IMR-90 (cell line): ENCODE results near the gene MUC6. TPM values are rescaled to one million over a fixed set of nuclear protein-coding genes. Genes with fewer than 3 reads are reported as not detected.

Source experiments
- ATAC-seq: fragments of 200-7000 bp; cut with Tn5 transposase; 2 replicates; pipeline ENCODE4 v1.9.1; 2020; ENCODE audit warnings: low read depth, mild to moderate bottlenecking, moderate library complexity
- BruUV-seq: library from RNA; stranded (reverse); fragments of 400-500 nt; replicated peaks from 2 replicates; lab custom pipeline; 2021; lab: Mats Ljungman, UMichigan
- CTCF ChIA-PET: fragments of 300-600 bp; formaldehyde crosslinking; extraction: SDS; loops from one replicate; lab custom pipeline; 2021; ENCODE audit warnings: antibody characterized with exemption; lab: Yijun Ruan, JAX
- POLR2A ChIA-PET: fragments of 300-600 bp; sonication (Branson Sonifier 250); formaldehyde crosslinking; loops from one replicate; lab custom pipeline; 2022; ENCODE audit warnings: antibody characterized with exemption; ENCODE audit not compliant: unreplicated experiment; lab: Charles Lee
- DNase-seq: peaks from one replicate; pipeline ENCODE4 v3.0.0; 2013
- H2AFZ ChIP-seq: replicated peaks from 2 replicates; pipeline ENCODE3; 2013; ENCODE audit warnings: low read length, mild to moderate bottlenecking; ENCODE audit not compliant: poor library complexity
- H2AK5ac ChIP-seq: 2 replicates; pipeline ENCODE4 v1.6.1; 2013; ENCODE audit warnings: low read depth, low read length, inconsistent platforms
- H2AK9ac ChIP-seq: replicated peaks from 2 replicates; pipeline ENCODE3; 2013; ENCODE audit warnings: mild to moderate bottlenecking, low read depth, low read length, moderate library complexity; ENCODE audit not compliant: poor library complexity
- H2BK120ac ChIP-seq: 2 replicates; pipeline ENCODE4 v1.6.1; 2013; ENCODE audit warnings: low read depth, low read length, inconsistent platforms
- H2BK15ac ChIP-seq: 3 replicates; pipeline ENCODE4 v1.6.1; 2013; ENCODE audit warnings: low read depth, low read length, inconsistent platforms
- H2BK20ac ChIP-seq: 2 replicates; pipeline ENCODE4 v1.6.1; 2013; ENCODE audit warnings: low read depth, mild to moderate bottlenecking, inconsistent platforms, low read length, moderate library complexity
- H2BK5ac ChIP-seq: 2 replicates; pipeline ENCODE4 v1.6.1; 2013; ENCODE audit warnings: mild to moderate bottlenecking, low read depth, low read length, inconsistent platforms; ENCODE audit not compliant: poor library complexity, severe bottlenecking
- H3K14ac ChIP-seq: replicated peaks from 2 replicates; pipeline ENCODE4 v1.6.1; 2013; ENCODE audit warnings: low read depth, low read length, inconsistent platforms
- H3K18ac ChIP-seq: 2 replicates; pipeline ENCODE4 v1.6.1; 2013; ENCODE audit warnings: low read depth, low read length, control low read depth
- H3K23ac ChIP-seq: 2 replicates; pipeline ENCODE4 v1.6.1; 2013; ENCODE audit warnings: low read depth, low read length, inconsistent platforms
- H3K27ac ChIP-seq: 2 replicates; pipeline ENCODE4 v1.5.1; 2013; ENCODE audit warnings: mild to moderate bottlenecking, control low read depth, low read length; ENCODE audit not compliant: insufficient read depth
- H3K27me3 ChIP-seq: 2 replicates; pipeline ENCODE4 v1.6.1; 2013; ENCODE audit warnings: low read length; ENCODE audit not compliant: control insufficient read depth, insufficient read depth
- H3K36me3 ChIP-seq: 2 replicates; pipeline ENCODE4 v1.6.1; 2013; ENCODE audit warnings: low read length, mixed read lengths; ENCODE audit not compliant: control insufficient read depth, insufficient read depth
- H3K4ac ChIP-seq: 2 replicates; pipeline ENCODE4 v1.6.1; 2013; ENCODE audit warnings: low read depth, low read length, inconsistent platforms
- H3K4me1 ChIP-seq: 2 replicates; pipeline ENCODE4 v1.6.1; 2013; ENCODE audit warnings: low read length, mixed read lengths; ENCODE audit not compliant: control insufficient read depth, insufficient read depth
- H3K4me2 ChIP-seq: 2 replicates; pipeline ENCODE4 v1.6.1; 2013; ENCODE audit warnings: low read depth, mild to moderate bottlenecking, control low read depth, low read length, moderate library complexity
- H3K4me3 ChIP-seq: 2 replicates; pipeline ENCODE4 v1.5.1; 2013; ENCODE audit warnings: low read depth, mild to moderate bottlenecking, control low read depth, low read length, moderate library complexity; ENCODE audit not compliant: insufficient read depth
- H3K56ac ChIP-seq: 2 replicates; pipeline ENCODE4 v1.6.1; 2013; ENCODE audit warnings: low read length, inconsistent platforms; ENCODE audit not compliant: insufficient read depth; ENCODE audit errors: extremely low read depth
- H3K79me1 ChIP-seq, 2 experiments: 2 replicates each; pipeline ENCODE4 v1.6.1; 2013; ENCODE audit warnings: low read length in 2 of 2, inconsistent platforms in 1 of 2, low read depth in 1 of 2
- H3K9ac ChIP-seq: 2 replicates; pipeline ENCODE4 v1.6.1; 2013; ENCODE audit warnings: low read depth, low read length, control low read depth
- H3K9me1 ChIP-seq: 2 replicates; pipeline ENCODE4 v1.6.1; 2013; ENCODE audit warnings: low read length, inconsistent platforms; ENCODE audit not compliant: insufficient read depth
- H3K9me3 ChIP-seq: 2 replicates; pipeline ENCODE4 v1.6.1; 2013; ENCODE audit warnings: low read length; ENCODE audit not compliant: control insufficient read depth, insufficient read depth
- H4K20me1 ChIP-seq: 2 replicates; pipeline ENCODE4 v1.6.1; 2013; ENCODE audit warnings: low read length, inconsistent platforms; ENCODE audit not compliant: insufficient read depth
- H4K5ac ChIP-seq: 2 replicates; pipeline ENCODE4 v1.6.1; 2013; ENCODE audit warnings: mild to moderate bottlenecking, low read depth, low read length, control low read depth
- H4K8ac ChIP-seq, 2 experiments: 2 replicates each; pipeline ENCODE4 v1.6.1; 2013; ENCODE audit warnings: low read depth in 2 of 2, low read length in 2 of 2, control low read depth in 1 of 2, inconsistent platforms in 1 of 2
- H4K91ac ChIP-seq: 2 replicates; pipeline ENCODE4 v1.6.1; 2013; ENCODE audit warnings: low read depth, low read length, inconsistent platforms; ENCODE audit not compliant: insufficient read depth
- BHLHE40 ChIP-seq: fragments of 150-350 bp; IDR thresholded peaks from 2 replicates; pipeline ENCODE4 v1.6.1; 2016; ENCODE audit warnings: mild to moderate bottlenecking, low read depth, low read length
- MAFK ChIP-seq: IDR thresholded peaks from 2 replicates; pipeline ENCODE4 v1.6.1; 2012; ENCODE audit warnings: low read depth, low read length, improper control_type of control experiment
- NFE2L2 ChIP-seq: fragments of 150-350 bp; IDR thresholded peaks from 2 replicates; pipeline ENCODE4 v1.6.1; 2016; ENCODE audit warnings: low read depth, mild to moderate bottlenecking, low read length
- RAD21 ChIP-seq: IDR thresholded peaks from 2 replicates; pipeline ENCODE4 v1.6.1; 2012; ENCODE audit warnings: low read length, improper control_type of control experiment
- RCOR1 ChIP-seq: IDR thresholded peaks from 2 replicates; pipeline ENCODE4 v1.6.1; 2012; ENCODE audit warnings: mild to moderate bottlenecking, low read length, improper control_type of control experiment; ENCODE audit not compliant: insufficient replicate concordance
- WGBS, 2 experiments: methylation state at CpG; one replicate each; pipeline versions ENCODE4 v1.1.5 to v1.1.7; 2013; ENCODE audit warnings: missing lambda C conversion rate in 2 of 2; ENCODE audit not compliant: insufficient read length in 1 of 2; ENCODE audit errors: extremely low coverage in 2 of 2; 5-methylcytosine and 5-hydroxymethylcytosine counted together
- dilution Hi-C: fragments of 300-500 bp; cut with HindIII; formaldehyde crosslinking; loops from one replicate; pipeline ENCODE4 v1.14.3; 2018; ENCODE audit warnings: low sequenced_read_pairs; ENCODE audit not compliant: unreplicated experiment
- in situ Hi-C: fragments of 300-500 bp; cut with MboI; formaldehyde crosslinking; loops from 3 replicates; pipeline ENCODE4 v1.14.3; 2019; ENCODE audit warnings: low sequenced_read_pairs, inconsistent platforms, mixed read lengths
- intact Hi-C: fragments of 100-400 bp; cut with micrococcal nuclease; formaldehyde crosslinking; loops from 2 replicates; pipeline ENCODE4 v1.10.0; 2022
- polyA plus RNA-seq, 3 experiments: library from polyadenylated mRNA; depleted of rRNA; stranded (reverse); fragments of >200 nt; gene quantifications; 2 replicates each; pipeline ENCODE4 v1.2.3, GENCODE V29; 2012; ENCODE audit warnings: low replicate concordance in 1 of 3
- total RNA-seq: library from RNA; depleted of rRNA; stranded (reverse); fragments of >200 nt; gene quantifications from 2 replicates; pipeline ENCODE4 v1.2.3, GENCODE V29; 2012
- TF ChIP-seq, protein P1 (sequence below): conservative IDR thresholded peaks from 2 replicates; pipeline ENCODE4 v1.5.1; 2012; ENCODE audit warnings: mild to moderate bottlenecking, low read depth, low read length, improper control_type of control experiment
- TF ChIP-seq, protein P2 (sequence below): fragments of 150-350 bp; IDR thresholded peaks from 2 replicates; pipeline ENCODE4 v1.6.1; 2017; ENCODE audit warnings: mild to moderate bottlenecking, antibody characterized with exemption, low read length, low read depth
- TF ChIP-seq, protein P3 (sequence below): fragments of 150-350 bp; IDR thresholded peaks from 2 replicates; pipeline ENCODE4 v1.6.1; 2016; ENCODE audit warnings: low read depth, mild to moderate bottlenecking, low read length, moderate library complexity, borderline replicate concordance

Gene MUC6
- total and polyA plus RNA-seq, 2 of the 4 experiments (the other 2 are of a cell fraction), result not detected

DNA sequence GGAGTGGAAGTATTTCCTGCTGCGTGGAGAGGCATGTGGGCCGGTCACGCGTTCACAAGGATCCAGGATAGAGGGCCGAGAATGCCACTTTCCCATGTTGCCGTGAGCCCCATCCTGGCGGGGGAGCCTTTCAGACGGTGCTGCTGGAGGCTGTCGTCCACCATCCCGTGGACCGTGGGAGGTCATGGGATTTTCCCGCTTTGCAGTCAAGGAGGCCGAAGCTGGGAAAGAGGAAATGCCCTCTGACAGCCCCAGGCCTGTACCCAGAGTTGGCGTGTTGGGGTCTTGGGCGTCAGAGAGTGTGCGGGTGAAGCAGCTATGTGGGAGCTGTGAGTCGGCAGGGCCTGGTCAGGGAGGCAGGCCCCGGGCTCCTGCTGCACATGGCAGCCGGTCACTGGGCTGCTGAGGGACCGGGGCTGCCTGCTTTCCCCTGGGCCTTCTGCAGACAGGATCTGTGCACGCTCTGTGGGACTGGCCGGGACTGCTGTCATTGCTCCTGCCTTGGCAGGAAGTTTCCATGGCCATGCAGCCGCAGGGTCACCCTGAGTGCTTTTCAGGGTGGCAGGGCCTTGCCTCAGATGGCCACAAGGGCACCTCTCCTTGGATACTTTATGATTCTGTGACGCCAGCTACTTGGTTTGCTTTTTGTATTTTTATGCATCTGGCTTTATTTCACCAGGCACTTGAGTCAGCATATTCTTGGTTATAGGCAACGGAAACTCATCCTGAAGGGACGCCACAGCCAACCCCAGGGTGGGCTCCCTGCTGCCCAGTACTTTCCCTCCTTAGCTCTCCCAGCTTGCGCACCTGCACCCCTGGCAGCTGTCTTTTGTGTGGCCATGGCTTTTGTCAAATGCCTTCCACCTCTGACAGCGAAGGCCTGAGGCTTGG is 58.4 kb downstream of the MUC6 start:
- H2AK9ac ChIP-seq, result no peak overlapping the region
- no peak overlapping the region for H3K9ac ChIP-seq
- no TSS peak for BruUV-seq
- CTCF ChIA-PET, result no interaction called here
- no peak overlapping the region for H4K91ac ChIP-seq
- no peak overlapping the region for H2AFZ ChIP-seq
- TF ChIP-seq RCOR1 (no peak), NFE2L2 (no peak), MAFK (0 out of 2 replicates have a peak, but pooled peaks have one; percentile 34), RAD21 (no peak), BHLHE40 (no peak)
- TF ChIP-seq, protein P1, sequence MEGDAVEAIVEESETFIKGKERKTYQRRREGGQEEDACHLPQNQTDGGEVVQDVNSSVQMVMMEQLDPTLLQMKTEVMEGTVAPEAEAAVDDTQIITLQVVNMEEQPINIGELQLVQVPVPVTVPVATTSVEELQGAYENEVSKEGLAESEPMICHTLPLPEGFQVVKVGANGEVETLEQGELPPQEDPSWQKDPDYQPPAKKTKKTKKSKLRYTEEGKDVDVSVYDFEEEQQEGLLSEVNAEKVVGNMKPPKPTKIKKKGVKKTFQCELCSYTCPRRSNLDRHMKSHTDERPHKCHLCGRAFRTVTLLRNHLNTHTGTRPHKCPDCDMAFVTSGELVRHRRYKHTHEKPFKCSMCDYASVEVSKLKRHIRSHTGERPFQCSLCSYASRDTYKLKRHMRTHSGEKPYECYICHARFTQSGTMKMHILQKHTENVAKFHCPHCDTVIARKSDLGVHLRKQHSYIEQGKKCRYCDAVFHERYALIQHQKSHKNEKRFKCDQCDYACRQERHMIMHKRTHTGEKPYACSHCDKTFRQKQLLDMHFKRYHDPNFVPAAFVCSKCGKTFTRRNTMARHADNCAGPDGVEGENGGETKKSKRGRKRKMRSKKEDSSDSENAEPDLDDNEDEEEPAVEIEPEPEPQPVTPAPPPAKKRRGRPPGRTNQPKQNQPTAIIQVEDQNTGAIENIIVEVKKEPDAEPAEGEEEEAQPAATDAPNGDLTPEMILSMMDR, result no peak
- TF ChIP-seq, protein P2, sequence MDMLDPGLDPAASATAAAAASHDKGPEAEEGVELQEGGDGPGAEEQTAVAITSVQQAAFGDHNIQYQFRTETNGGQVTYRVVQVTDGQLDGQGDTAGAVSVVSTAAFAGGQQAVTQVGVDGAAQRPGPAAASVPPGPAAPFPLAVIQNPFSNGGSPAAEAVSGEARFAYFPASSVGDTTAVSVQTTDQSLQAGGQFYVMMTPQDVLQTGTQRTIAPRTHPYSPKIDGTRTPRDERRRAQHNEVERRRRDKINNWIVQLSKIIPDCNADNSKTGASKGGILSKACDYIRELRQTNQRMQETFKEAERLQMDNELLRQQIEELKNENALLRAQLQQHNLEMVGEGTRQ, result no peak
- TF ChIP-seq, protein P3, sequence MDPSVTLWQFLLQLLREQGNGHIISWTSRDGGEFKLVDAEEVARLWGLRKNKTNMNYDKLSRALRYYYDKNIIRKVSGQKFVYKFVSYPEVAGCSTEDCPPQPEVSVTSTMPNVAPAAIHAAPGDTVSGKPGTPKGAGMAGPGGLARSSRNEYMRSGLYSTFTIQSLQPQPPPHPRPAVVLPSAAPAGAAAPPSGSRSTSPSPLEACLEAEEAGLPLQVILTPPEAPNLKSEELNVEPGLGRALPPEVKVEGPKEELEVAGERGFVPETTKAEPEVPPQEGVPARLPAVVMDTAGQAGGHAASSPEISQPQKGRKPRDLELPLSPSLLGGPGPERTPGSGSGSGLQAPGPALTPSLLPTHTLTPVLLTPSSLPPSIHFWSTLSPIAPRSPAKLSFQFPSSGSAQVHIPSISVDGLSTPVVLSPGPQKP, result no peak
- no peak overlapping the region for H3K23ac ChIP-seq
- no peak overlapping the region for H3K4me3 ChIP-seq
- DNase-seq (no peak), ATAC-seq (no peak)
- H3K18ac ChIP-seq, result no peak overlapping the region
- no peaks in the 10 kb centered on the region for H3K9me3 ChIP-seq
- peaks cover 14 to 49% of the 10 kb centered on the region in 2 experiments for H3K79me1 ChIP-seq
- peaks cover 52% of the 10 kb centered on the region for H3K36me3 ChIP-seq
- H3K4ac ChIP-seq, result no peak overlapping the region
- H3K9me1 ChIP-seq, result no peaks in the 10 kb centered on the region; the same call in 1 of the 2 replicates
- no peak overlapping the region for H3K56ac ChIP-seq
- intact Hi-C loops, result no loop called here
- POLR2A ChIA-PET, result no interaction called here
- no peak overlapping the region for H2BK120ac ChIP-seq
- no peak overlapping the region for H3K14ac ChIP-seq
- no peak overlapping the region for H4K8ac ChIP-seq
- no peak overlapping the region for H2BK20ac ChIP-seq
- in situ Hi-C loops, result no loop called here
- no peaks in the 10 kb centered on the region for H3K27me3 ChIP-seq
- H4K5ac ChIP-seq, result no peak overlapping the region
- WGBS, 2 experiments, result 91% methylated on average over 21 of the region's 28 CpGs; no CpG with 5 or more reads in 1 of the 2 experiments
- H3K4me2 ChIP-seq, result no peak overlapping the region
- no peak overlapping the region for H2BK5ac ChIP-seq
- H3K27ac ChIP-seq, result no peak overlapping the region
- dilution Hi-C loops, result no loop called here
- H3K4me1 ChIP-seq, result no peaks in the 10 kb centered on the region
- no peak overlapping the region for H2AK5ac ChIP-seq
- peaks cover 35% of the 10 kb centered on the region for H4K20me1 ChIP-seq
- no peak overlapping the region for H2BK15ac ChIP-seq
